ENCODE measurements around the gene SETD3.
A peak's percentile ranks its signal among the peaks of the same experiment; 100 is the strongest.

The SETD3 gene

GRCh38 chr14:99418242-99418641 lies 62.4 kb downstream of the SETD3 start:
- DNase-seq: no peak

- no peak for DNase-seq
Observed at GRCh38 chr14:99416909-99417308, 63.8 kb downstream of the SETD3 start.

- peak; percentile 68 to 77 for DNase-seq
Observed at GRCh38 chr14:99415496-99416281, 65.0 kb downstream of the SETD3 start.

GRCh38 chr14:99413911-99414310 lies 66.7 kb downstream of the SETD3 start:
- no peak for DNase-seq

- DNase-seq: no peak
Observed at GRCh38 chr14:99413172-99413571, 67.5 kb downstream of the SETD3 start.

GRCh38 chr14:99412117-99413061 lies 68.3 kb downstream of the SETD3 start:
- no peak for DNase-seq

GRCh38 chr14:99410019-99410418 lies 70.6 kb downstream of the SETD3 start:
- no peak for DNase-seq

GRCh38 chr14:99408971-99409289 lies 71.7 kb downstream of the SETD3 start:
- no peak for DNase-seq

- no peak for DNase-seq
Observed at GRCh38 chr14:99408286-99408970, 72.2 kb downstream of the SETD3 start.

GRCh38 chr14:99407416-99407815 lies 73.2 kb downstream of the SETD3 start:
- no peak for DNase-seq

GRCh38 chr14:99402950-99403349 lies 77.7 kb downstream of the SETD3 start:
- DNase-seq: no peak

GRCh38 chr14:99402285-99402648 lies 78.4 kb downstream of the SETD3 start:
- no peak for DNase-seq

GRCh38 chr14:99401621-99402284 lies 78.9 kb downstream of the SETD3 start:
- no peak for DNase-seq

GRCh38 chr14:99401211-99401610 lies 79.4 kb downstream of the SETD3 start:
- no peak for DNase-seq

GRCh38 chr14:99397698-99398097 lies 83.0 kb downstream of the SETD3 start:
- DNase-seq: no peak

GRCh38 chr14:99395909-99396530 lies 84.6 kb downstream of the SETD3 start:
- no peak for DNase-seq

- no peak for DNase-seq
Observed at GRCh38 chr14:99394602-99395156, 86.0 kb downstream of the SETD3 start.

GRCh38 chr14:99393059-99393655 lies 87.5 kb downstream of the SETD3 start:
- DNase-seq: no peak

GRCh38 chr14:99391671-99392070 lies 89.0 kb downstream of the SETD3 start:
- no peak for DNase-seq

- no peak for DNase-seq
Observed at GRCh38 chr14:99389174-99389826, 91.4 kb downstream of the SETD3 start.

- DNase-seq: no peak
Observed at GRCh38 chr14:99388286-99388685, 92.4 kb downstream of the SETD3 start.
